Measurements from ENCODE around the gene DNASE1.
"Not testable (repeated sequence)": the region's sequence is repeated elsewhere in the genome, so short reads cannot be mapped to it uniquely, and the experiment has no call there.

The DNASE1 gene

GRCh38 chr16:3654249-3654991 lies at the start of gene DNASE1:
Gene DNASE1 (plus strand): TSS chr16:3654691. CDS start chr16:3655374, 683 bp downstream.
- DNase-seq (peak; percentile 72), ATAC-seq (peak; percentile 44)

GRCh38 chr16:3606441-3606840 lies 48.0 kb upstream of the DNASE1 start:
- DNase-seq: no peak
- no peak for ATAC-seq

- no peak for DNase-seq
- no peak for ATAC-seq
Measured at GRCh38 chr16:3607161-3607560, 47.3 kb upstream of the DNASE1 start.

- no peak for DNase-seq
- ATAC-seq: no peak
Measured at GRCh38 chr16:3607634-3608033, 46.9 kb upstream of the DNASE1 start.

GRCh38 chr16:3608069-3608468 lies 46.4 kb upstream of the DNASE1 start:
- ATAC-seq: no peak

GRCh38 chr16:3608976-3609375 lies 45.5 kb upstream of the DNASE1 start:
- not testable (repeated sequence) for DNase-seq, ATAC-seq

More at GRCh38 chr16:3608069-3608468, 46.4 kb upstream of the DNASE1 start:
- no peak for DNase-seq

- ATAC-seq: no peak
- no peak for DNase-seq
Measured at GRCh38 chr16:3609895-3610697, 44.4 kb upstream of the DNASE1 start.

- ATAC-seq: no peak
- DNase-seq: no peak
Measured at GRCh38 chr16:3610698-3611145, 43.8 kb upstream of the DNASE1 start.

- DNase-seq (peak; percentile 93), ATAC-seq (peak; percentile 91)
Measured at GRCh38 chr16:3611146-3611975, 43.1 kb upstream of the DNASE1 start, which contains the start of gene SLX4. Gene SLX4 (minus strand): TSS chr16:3611606. CDS start chr16:3608964, 2,642 bp downstream.

GRCh38 chr16:3612510-3613466 lies 41.7 kb upstream of the DNASE1 start:
- ATAC-seq (no peak), DNase-seq (no peak)

- DNase-seq: no peak
- peak; percentile 29 for ATAC-seq
Measured at GRCh38 chr16:3618769-3619141, 35.7 kb upstream of the DNASE1 start.

- ATAC-seq: no peak
- DNase-seq: no peak
Measured at GRCh38 chr16:3623642-3624041, 30.8 kb upstream of the DNASE1 start.

GRCh38 chr16:3625331-3625730 lies 29.2 kb upstream of the DNASE1 start:
- ATAC-seq (no peak), DNase-seq (no peak)

GRCh38 chr16:3625911-3626732 lies 28.4 kb upstream of the DNASE1 start:
- DNase-seq (no peak), ATAC-seq (peak; percentile 84)

GRCh38 chr16:3637371-3637923 lies 17.0 kb upstream of the DNASE1 start:
- ATAC-seq (peak; percentile 40), DNase-seq (peak; percentile 22)

GRCh38 chr16:3638916-3639644 lies 15.4 kb upstream of the DNASE1 start:
- DNase-seq: no peak
- no peak for ATAC-seq

GRCh38 chr16:3640207-3640606 lies 14.3 kb upstream of the DNASE1 start:
- ATAC-seq (no peak), DNase-seq (no peak)

- DNase-seq (no peak), ATAC-seq (no peak)
Measured at GRCh38 chr16:3640632-3641501, 13.6 kb upstream of the DNASE1 start.

All from stimulated activated naive CD8-positive, alpha-beta T cell treated with anti-CD3 and anti-CD28 coated beads, Interleukin-15, Interleukin-2, amounts not matched to agents 100 U/mL and 50 U/mL, for 24 hours (primary cell).